Osteoblast (primary cell): ENCODE results near the gene EXOC3L4. TPM values are rescaled to one million over a fixed set of nuclear protein-coding genes. Genes with fewer than 3 reads are reported as not detected.
A peak's percentile ranks its signal among the peaks of the same experiment; 100 is the strongest.

Experiments
- DNase-seq: peaks from one replicate; pipeline ENCODE4 v3.0.0; 2011; ENCODE audit warnings: low spot score, mixed read lengths; ENCODE audit not compliant: insufficient read length; ENCODE audit errors: missing footprints
- H2AFZ ChIP-seq: 2 replicates; pipeline ENCODE4 v1.6.0; 2011; ENCODE audit warnings: mild to moderate bottlenecking, low read length
- H3K27ac ChIP-seq: 2 replicates; pipeline ENCODE4 v1.5.1; 2011; ENCODE audit warnings: mild to moderate bottlenecking, low read depth, low read length, moderate library complexity
- H3K27me3 ChIP-seq: 2 replicates; pipeline ENCODE4 v1.6.0; 2012; ENCODE audit warnings: mild to moderate bottlenecking, control low read depth, inconsistent platforms, low read length, moderate library complexity; ENCODE audit not compliant: insufficient read depth
- H3K36me3 ChIP-seq: 2 replicates; pipeline ENCODE4 v1.5.1; 2011; ENCODE audit warnings: mild to moderate bottlenecking, low read length, control low read depth, moderate library complexity; ENCODE audit not compliant: insufficient read depth
- H3K4me1 ChIP-seq: 2 replicates; pipeline ENCODE4 v1.5.1; 2011; ENCODE audit warnings: mild to moderate bottlenecking, low read length, control low read depth, moderate library complexity; ENCODE audit not compliant: insufficient read depth
- H3K4me2 ChIP-seq: 2 replicates; pipeline ENCODE4 v1.6.0; 2011; ENCODE audit warnings: mild to moderate bottlenecking, low read length; ENCODE audit not compliant: insufficient read depth
- H3K4me3 ChIP-seq: fragments of 200-600 bp; sonication (generic); 3 replicates; pipeline ENCODE4 v1.5.1; 2012; ENCODE audit warnings: mild to moderate bottlenecking, low read length, inconsistent platforms; ENCODE audit not compliant: insufficient read depth
- H3K79me2 ChIP-seq: 2 replicates; pipeline ENCODE4 v1.6.0; 2012; ENCODE audit warnings: mild to moderate bottlenecking, low read length, control low read depth, inconsistent platforms; ENCODE audit not compliant: insufficient read depth
- H3K9me3 ChIP-seq: 2 replicates; pipeline ENCODE4 v1.5.1; 2011; ENCODE audit warnings: low read depth, low read length, control low read depth
- H4K20me1 ChIP-seq: 2 replicates; pipeline ENCODE4 v1.6.0; 2012; ENCODE audit warnings: mild to moderate bottlenecking, low read length, control low read depth; ENCODE audit not compliant: insufficient read depth
- total RNA-seq: library from RNA; depleted of rRNA; stranded (reverse); fragments of >200 nt; gene quantifications from 2 replicates; pipeline ENCODE4 v1.2.3, GENCODE V29; 2012
- TF ChIP-seq, protein P1 (sequence below): IDR thresholded peaks from 2 replicates; pipeline ENCODE4 v1.5.1; 2011; ENCODE audit warnings: mild to moderate bottlenecking, low read depth, low read length, moderate library complexity; ENCODE audit errors: extremely low read depth

EXOC3L4 gene
- total RNA-seq, 1 donor, result not detected

DNA sequence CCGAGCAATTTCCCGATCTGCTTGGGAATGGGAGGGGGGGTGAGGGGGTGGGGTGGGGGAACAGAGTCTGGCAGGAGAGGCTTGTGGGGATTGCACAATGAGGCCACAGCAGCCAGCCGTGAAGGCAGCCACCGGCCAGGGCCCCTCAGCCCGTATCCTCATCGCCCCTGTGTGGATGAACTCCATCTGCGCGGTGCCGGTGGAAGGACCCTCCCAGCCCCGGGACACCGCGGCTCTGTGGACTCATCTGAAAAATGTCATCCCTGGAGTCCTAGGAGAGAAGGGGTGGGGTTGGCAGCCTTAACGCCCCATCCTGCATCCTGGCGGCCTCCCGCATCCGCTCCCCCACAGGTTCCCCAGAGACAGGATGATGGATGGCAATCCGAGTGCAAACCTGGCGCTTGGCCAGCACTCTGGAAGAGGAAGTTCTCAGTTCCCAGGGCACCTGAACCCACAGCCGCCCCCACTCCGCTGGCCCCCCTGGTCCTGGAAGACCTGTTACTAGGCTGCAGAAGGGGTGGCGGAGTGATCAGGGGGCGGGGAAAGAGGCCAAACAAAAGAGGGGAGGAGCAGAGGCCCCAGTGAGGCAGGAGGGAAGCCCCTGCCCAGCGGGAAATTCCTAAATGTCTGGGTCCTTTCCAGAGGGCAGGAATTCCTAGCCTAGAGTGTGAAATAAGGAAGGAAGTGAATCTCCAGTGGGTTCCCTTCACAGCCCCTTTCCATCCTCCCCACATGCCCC is 27.5 kb downstream of the EXOC3L4 start:
- peak overlapping the region; percentile 39 for H3K4me3 ChIP-seq
- peak overlapping the region; percentile 56 for H2AFZ ChIP-seq

DNA sequence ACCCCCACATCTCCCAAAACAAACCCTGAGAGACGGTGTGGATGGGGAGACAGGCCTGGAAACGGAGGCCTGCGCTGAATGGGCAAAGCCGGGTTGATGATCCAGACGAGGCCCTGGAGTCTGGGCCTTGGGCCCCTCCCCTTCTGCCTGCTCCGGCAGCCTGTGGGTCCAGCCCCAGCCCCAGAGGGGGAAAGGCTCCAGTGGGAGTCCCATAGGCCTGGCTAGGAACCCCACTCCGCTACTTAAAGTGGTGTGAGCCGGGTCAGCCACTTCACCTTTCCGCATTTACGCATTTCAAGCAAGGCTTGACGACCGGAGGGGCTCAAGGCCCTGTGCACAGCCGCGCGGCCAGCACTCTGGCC is 28.0 kb downstream of the EXOC3L4 start:
- peak overlapping the region; percentile 56 for H2AFZ ChIP-seq
- peak overlapping the region; percentile 75 for H3K4me3 ChIP-seq
- H3K79me2 ChIP-seq, result peaks cover 19% of the 10 kb centered on the region
- no peak overlapping the region for H3K27ac ChIP-seq
- no peaks in the 10 kb centered on the region for H3K9me3 ChIP-seq
- TF ChIP-seq, protein P1, sequence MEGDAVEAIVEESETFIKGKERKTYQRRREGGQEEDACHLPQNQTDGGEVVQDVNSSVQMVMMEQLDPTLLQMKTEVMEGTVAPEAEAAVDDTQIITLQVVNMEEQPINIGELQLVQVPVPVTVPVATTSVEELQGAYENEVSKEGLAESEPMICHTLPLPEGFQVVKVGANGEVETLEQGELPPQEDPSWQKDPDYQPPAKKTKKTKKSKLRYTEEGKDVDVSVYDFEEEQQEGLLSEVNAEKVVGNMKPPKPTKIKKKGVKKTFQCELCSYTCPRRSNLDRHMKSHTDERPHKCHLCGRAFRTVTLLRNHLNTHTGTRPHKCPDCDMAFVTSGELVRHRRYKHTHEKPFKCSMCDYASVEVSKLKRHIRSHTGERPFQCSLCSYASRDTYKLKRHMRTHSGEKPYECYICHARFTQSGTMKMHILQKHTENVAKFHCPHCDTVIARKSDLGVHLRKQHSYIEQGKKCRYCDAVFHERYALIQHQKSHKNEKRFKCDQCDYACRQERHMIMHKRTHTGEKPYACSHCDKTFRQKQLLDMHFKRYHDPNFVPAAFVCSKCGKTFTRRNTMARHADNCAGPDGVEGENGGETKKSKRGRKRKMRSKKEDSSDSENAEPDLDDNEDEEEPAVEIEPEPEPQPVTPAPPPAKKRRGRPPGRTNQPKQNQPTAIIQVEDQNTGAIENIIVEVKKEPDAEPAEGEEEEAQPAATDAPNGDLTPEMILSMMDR, result no peak
- H3K27me3 ChIP-seq, result no peaks in the 10 kb centered on the region
- H4K20me1 ChIP-seq, result peaks cover 24% of the 10 kb centered on the region
- peak overlapping the region; percentile 84 for H3K4me2 ChIP-seq
- peaks cover 3% of the 10 kb centered on the region for H3K36me3 ChIP-seq
- peaks cover 34% of the 10 kb centered on the region for H3K4me1 ChIP-seq
- no peak for DNase-seq

More for the DNA sequence above, 27.5 kb downstream of the EXOC3L4 start:
- DNase-seq, result peak; percentile 96
- Histone ChIP-seq H3K9me3 (no peaks in the 10 kb centered on the region), H3K27me3 (no peaks in the 10 kb centered on the region), H3K27ac (no peak overlapping the region), H3K79me2 (peaks cover 18% of the 10 kb centered on the region), H3K4me2 (peak overlapping the region; percentile 84), H3K4me1 (peaks cover 32% of the 10 kb centered on the region), H4K20me1 (peaks cover 24% of the 10 kb centered on the region), H3K36me3 (no peaks in the 10 kb centered on the region)
- TF ChIP-seq, protein P1, result no peak

DNA sequence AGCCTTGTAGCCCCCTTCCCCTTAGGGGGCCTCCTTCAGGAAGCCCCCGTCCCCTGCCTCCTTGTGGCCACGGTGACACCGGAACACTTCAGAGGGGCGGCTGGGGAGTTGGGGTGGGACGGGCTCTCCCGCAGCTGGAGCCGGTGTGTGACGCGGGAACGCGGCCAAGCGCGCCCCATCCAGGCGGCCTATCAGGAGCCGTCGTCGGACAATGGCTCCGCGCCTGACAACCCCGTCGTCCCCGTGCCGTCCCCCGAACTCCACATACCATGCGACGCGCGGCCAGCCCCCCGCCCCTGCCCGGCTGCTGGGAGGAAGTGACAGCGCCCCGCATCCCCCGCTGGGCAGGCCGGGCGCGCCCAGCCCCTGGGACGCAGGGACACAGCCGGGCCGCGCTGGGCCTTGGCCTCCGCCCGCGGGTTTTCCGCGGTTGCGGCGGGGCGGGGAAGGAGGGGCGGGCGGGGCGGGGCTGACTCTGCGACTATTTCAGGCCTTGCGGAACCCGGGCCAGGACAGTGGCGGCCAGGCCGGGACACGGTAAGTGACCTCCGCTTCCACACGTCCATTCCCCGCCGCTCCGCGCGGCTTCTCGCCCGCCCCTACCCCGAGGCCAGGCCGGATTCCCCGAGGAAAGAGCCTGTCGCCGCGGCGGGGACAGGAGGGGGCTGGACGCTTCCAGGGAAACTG is 28.6 kb downstream of the EXOC3L4 start, which contains the start of gene TNFAIP2:
Gene TNFAIP2, plus strand, starts transcription at position 515 of the 687 bp plus-strand sequence. CDS start 2,997 bp downstream, outside the sequence.
- Histone ChIP-seq H4K20me1 (peaks cover 29% of the 10 kb centered on the region), H3K4me2 (peak within 1 kb of the TSS; percentile 84), H3K9me3 (no peaks in the 10 kb centered on the region), H3K36me3 (peaks cover 5% of the 10 kb centered on the region), H3K4me1 (peaks cover 35% of the 10 kb centered on the region), H3K27me3 (no peaks in the 10 kb centered on the region), H2AFZ (peak within 1 kb of the TSS; percentile 67), H3K4me3 (peak within 1 kb of the TSS; percentile 75), H3K79me2 (peaks cover 23% of the 10 kb centered on the region), H3K27ac (no peak within 1 kb of the TSS)
- TF ChIP-seq, protein P1, result no peak
- DNase-seq, result peak; percentile 94
